Measurements from ENCODE around the gene EDDM13.

GRCh38 chr19:56356944-56357343 lies 84.4 kb downstream of the EDDM13 start:
- TF ChIP-seq CTCF (IDR thresholded peaks at IDR 0.05) (no peak), POLR2A (IDR thresholded peaks at IDR 0.05) (no peak)

Data from adrenal gland (tissue), 5 donors.